ENCODE results near the gene MDH1.

MDH1 gene

DNA sequence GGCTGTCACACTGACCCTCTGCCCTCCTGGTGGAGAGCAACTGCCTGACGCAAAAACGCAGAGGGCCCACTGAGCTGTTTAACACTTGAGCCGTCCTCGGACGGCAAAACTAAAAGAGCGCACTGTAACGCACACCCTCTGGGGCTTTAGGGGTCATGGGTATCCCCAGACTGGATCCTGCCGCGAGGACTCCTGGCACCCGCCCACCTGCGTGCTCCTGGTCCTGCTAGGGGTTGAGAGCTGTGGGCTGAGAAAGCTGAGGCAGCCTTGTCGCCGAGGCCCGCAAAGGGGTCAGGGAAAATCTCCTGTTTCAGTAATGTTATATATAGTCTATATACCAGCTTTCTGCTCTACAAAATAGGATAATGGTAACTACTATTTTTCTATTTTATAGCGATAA lies 39.1 kb downstream of the MDH1 start:
- Histone ChIP-seq H3K36me3 (ENCODE audit: insufficient read depth, low read length) (no peaks in the 10 kb centered on the region), H3K27me3 (ENCODE audit: insufficient read depth, low read length) (no peaks in the 10 kb centered on the region), H3K4me3 (ENCODE audit: low read length) (no peak overlapping the region), H3K4me1 (ENCODE audit: insufficient read depth, low read length) (peaks cover 24% of the 10 kb centered on the region), H3K9me3 (ENCODE audit: low read length) (peaks cover 9% of the 10 kb centered on the region), H2AFZ (ENCODE audit: low read depth, low read length) (no peak overlapping the region)

DNA sequence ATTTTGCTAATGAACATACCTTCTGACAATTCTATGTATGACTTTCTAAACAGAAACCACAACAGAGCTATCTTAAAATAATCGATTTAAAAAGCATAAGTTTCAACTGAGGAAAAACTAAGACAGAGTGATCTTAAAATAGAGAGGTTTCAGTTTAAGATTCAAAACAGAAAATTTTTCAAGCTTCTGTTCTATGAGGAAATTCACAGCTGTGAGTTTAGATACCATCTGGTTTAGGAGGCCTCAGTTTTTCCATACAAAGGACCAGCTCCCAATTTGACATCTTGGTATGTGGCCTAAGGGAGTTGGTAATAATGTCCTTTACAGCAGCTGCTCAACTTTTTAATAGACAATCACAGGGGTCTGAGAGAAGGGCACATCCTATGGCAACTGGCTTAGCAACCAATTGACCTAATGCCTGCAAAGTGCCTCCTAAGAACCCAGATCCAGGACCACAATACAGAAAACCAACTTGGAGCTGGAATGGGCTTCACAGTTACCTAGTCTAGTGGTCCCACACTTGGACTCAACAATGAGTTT lies 39.7 kb downstream of the MDH1 start:
- peaks cover 9% of the 10 kb centered on the region for H3K9me3 ChIP-seq (ENCODE audit: low read length)
- H3K36me3 ChIP-seq (ENCODE audit: insufficient read depth, low read length): no peaks in the 10 kb centered on the region
- H3K4me1 ChIP-seq (ENCODE audit: insufficient read depth, low read length): peaks cover 24% of the 10 kb centered on the region
- no peak overlapping the region for H3K4me3 ChIP-seq (ENCODE audit: low read length)
- H2AFZ ChIP-seq (ENCODE audit: low read depth, low read length): peak overlapping the region; percentile 15
- no peaks in the 10 kb centered on the region for H3K27me3 ChIP-seq (ENCODE audit: insufficient read depth, low read length)

DNA sequence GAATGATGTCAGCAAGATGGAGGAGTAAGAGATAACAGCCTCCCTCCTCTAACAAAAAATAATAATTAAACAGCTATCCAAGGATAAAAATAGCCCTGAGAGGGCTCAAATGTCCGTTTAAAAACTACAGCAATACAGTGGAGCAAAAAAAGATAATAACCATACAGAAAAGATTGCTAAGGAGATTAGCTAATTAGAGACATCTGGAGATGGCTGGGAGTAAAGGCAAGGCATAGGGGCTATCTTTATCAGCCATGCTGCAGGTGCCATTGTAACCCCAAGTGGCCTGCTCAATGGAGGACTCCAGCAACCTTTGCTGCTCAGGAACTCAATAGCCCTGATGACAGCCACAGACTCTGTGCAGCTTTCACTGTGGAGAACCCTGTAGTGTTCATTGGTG lies 42.7 kb downstream of the MDH1 start:
- peaks cover 24% of the 10 kb centered on the region for H3K4me1 ChIP-seq (ENCODE audit: insufficient read depth, low read length)
- H3K27me3 ChIP-seq (ENCODE audit: insufficient read depth, low read length): no peaks in the 10 kb centered on the region
- H3K36me3 ChIP-seq (ENCODE audit: insufficient read depth, low read length): no peaks in the 10 kb centered on the region
- no peak overlapping the region for H3K4me3 ChIP-seq (ENCODE audit: low read length)
- H2AFZ ChIP-seq (ENCODE audit: low read depth, low read length): no peak overlapping the region
- H3K9me3 ChIP-seq (ENCODE audit: low read length): peaks cover 14% of the 10 kb centered on the region

DNA sequence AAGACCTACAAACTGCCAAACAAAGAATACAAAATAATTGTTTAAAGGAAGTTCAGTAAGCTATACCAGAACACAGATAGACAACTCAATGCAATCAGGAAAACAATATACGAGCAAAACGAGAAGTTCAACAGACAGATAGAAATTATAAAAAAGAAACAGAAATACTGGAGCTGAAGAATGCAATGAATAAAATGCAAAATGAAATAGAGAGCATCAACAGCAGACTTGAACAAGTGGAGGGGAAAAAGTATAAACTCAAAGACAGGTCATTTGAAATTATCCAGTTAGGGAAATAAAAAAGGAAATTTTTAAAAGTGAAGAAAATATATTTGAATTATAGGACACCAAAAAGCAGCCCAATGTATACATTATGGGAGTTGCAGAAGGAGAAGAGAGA lies 43.6 kb downstream of the MDH1 start:
- H3K4me1 ChIP-seq (ENCODE audit: insufficient read depth, low read length): peaks cover 22% of the 10 kb centered on the region
- H2AFZ ChIP-seq (ENCODE audit: low read depth, low read length): no peak overlapping the region
- H3K36me3 ChIP-seq (ENCODE audit: insufficient read depth, low read length): no peaks in the 10 kb centered on the region
- H3K9me3 ChIP-seq (ENCODE audit: low read length): peaks cover 15% of the 10 kb centered on the region
- no peak overlapping the region for H3K4me3 ChIP-seq (ENCODE audit: low read length)
- no peaks in the 10 kb centered on the region for H3K27me3 ChIP-seq (ENCODE audit: insufficient read depth, low read length)

DNA sequence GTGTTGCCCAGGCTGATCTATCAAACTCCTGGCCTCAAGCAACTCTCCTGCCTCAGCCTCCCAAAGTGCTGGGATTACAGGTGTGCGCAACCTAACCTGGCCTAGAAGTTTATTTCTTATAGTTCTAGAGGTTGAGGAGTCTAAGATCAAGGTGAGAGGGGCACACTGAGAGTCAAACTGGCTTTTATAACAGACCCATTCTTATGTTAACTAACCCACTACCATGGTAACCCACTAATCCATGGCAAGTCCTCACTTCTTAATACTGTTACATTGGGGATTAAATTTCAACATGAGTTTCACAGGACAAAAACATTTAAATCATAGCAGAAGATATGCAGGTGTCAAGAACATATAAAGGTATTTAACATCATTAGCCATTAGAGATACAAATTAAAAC lies 50.6 kb downstream of the MDH1 start:
- Histone ChIP-seq H3K36me3 (ENCODE audit: insufficient read depth, low read length) (no peaks in the 10 kb centered on the region), H2AFZ (ENCODE audit: low read depth, low read length) (no peak overlapping the region), H3K4me3 (ENCODE audit: low read length) (no peak overlapping the region), H3K27me3 (ENCODE audit: insufficient read depth, low read length) (no peaks in the 10 kb centered on the region), H3K4me1 (ENCODE audit: insufficient read depth, low read length) (peaks cover 4% of the 10 kb centered on the region), H3K9me3 (ENCODE audit: low read length) (peaks cover 4% of the 10 kb centered on the region)

DNA sequence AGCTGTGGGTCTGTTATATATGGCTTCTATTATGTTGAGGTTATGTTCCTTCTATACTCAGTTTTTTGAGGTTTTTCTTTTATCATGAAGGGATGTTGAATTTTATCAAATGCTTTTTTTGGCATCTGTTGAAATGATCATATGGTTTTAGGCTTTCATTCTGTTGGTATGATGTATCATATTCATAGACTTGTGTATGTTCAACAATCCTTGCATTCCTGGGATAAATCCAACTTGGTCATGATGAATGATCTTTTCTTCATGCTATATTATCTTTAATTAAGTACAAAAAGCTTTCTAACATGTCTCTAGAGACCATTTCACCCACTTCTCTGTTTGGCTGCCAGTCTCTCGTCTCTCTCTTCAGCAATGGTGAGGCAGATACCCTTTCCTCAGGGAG lies 54.2 kb downstream of the MDH1 start:
- Histone ChIP-seq H3K9me3 (ENCODE audit: low read length) (no peaks in the 10 kb centered on the region), H3K4me3 (ENCODE audit: low read length) (no peak overlapping the region), H3K36me3 (ENCODE audit: insufficient read depth, low read length) (no peaks in the 10 kb centered on the region), H3K27me3 (ENCODE audit: insufficient read depth, low read length) (no peaks in the 10 kb centered on the region), H3K4me1 (ENCODE audit: insufficient read depth, low read length) (peaks cover 4% of the 10 kb centered on the region), H2AFZ (ENCODE audit: low read depth, low read length) (no peak overlapping the region)

DNA sequence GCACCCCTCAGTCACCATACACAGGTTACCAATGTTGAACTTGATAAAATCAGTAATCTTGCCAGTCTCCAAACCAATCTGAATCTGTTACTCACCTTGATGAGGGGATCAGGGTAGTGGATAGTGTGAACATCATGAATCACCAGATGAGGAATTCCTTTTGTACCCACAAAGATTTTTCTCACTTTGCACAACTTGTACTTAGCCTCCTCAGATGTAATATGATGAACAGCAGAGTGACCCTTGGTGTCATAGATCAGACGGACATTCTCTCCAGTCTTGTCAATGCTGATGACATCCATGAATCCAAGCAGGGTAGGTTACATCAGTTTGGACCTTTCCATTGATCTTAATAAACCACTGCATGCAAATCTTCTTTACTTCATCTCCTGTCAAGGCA lies 54.7 kb downstream of the MDH1 start:
- Histone ChIP-seq H3K4me3 (ENCODE audit: low read length) (no peak overlapping the region), H3K27me3 (ENCODE audit: insufficient read depth, low read length) (no peaks in the 10 kb centered on the region), H3K36me3 (ENCODE audit: insufficient read depth, low read length) (no peaks in the 10 kb centered on the region), H2AFZ (ENCODE audit: low read depth, low read length) (no peak overlapping the region), H3K4me1 (ENCODE audit: insufficient read depth, low read length) (peaks cover 4% of the 10 kb centered on the region), H3K9me3 (ENCODE audit: low read length) (no peaks in the 10 kb centered on the region)

DNA sequence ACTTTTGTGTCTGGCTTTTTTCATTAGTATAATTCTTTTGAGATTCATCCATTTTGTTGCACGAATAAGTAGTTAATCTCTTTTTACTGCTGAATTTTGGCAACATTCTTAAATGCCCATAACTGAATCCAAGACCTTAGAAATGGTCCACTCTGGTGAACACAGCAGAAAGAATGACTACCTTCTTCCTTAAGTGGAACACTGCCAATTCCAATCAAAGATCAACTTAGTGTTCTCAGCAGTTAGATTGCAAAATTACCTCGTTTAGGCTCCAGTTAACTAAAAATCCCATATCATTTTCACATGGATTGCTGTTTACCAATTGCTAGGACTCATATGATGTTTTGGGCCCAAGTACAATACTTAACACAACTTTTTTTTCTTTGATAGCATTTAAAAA lies 59.9 kb downstream of the MDH1 start:
- Histone ChIP-seq H3K9me3 (ENCODE audit: low read length) (no peaks in the 10 kb centered on the region), H3K36me3 (ENCODE audit: insufficient read depth, low read length) (no peaks in the 10 kb centered on the region), H2AFZ (ENCODE audit: low read depth, low read length) (no peak overlapping the region), H3K4me3 (ENCODE audit: low read length) (no peak overlapping the region), H3K4me1 (ENCODE audit: insufficient read depth, low read length) (no peaks in the 10 kb centered on the region), H3K27me3 (ENCODE audit: insufficient read depth, low read length) (no peaks in the 10 kb centered on the region)

DNA sequence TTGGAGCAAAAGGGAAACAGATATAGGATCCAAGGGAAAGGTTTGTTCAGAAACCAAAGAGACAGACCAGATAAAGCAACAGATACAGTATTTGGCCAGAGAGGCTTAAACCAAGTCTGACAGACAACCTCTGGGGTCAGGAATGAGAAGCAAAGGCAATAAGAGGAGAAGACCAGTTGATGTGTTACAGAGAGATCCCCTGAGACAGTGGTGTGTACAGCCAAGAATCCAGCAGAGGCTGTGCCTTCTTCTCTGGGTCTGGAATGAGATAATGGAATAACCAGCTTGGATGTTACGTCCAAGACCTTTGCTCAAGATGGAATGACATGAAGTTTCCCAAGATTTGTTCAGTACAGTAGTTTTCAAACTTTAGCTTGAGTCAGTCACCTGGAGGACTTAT lies 61.1 kb downstream of the MDH1 start:
- H3K9me3 ChIP-seq (ENCODE audit: low read length): peaks cover 2% of the 10 kb centered on the region
- H3K27me3 ChIP-seq (ENCODE audit: insufficient read depth, low read length): no peaks in the 10 kb centered on the region
- no peaks in the 10 kb centered on the region for H3K4me1 ChIP-seq (ENCODE audit: insufficient read depth, low read length)
- H3K36me3 ChIP-seq (ENCODE audit: insufficient read depth, low read length): no peaks in the 10 kb centered on the region
- H3K4me3 ChIP-seq (ENCODE audit: low read length): no peak overlapping the region
- H2AFZ ChIP-seq (ENCODE audit: low read depth, low read length): no peak overlapping the region

DNA sequence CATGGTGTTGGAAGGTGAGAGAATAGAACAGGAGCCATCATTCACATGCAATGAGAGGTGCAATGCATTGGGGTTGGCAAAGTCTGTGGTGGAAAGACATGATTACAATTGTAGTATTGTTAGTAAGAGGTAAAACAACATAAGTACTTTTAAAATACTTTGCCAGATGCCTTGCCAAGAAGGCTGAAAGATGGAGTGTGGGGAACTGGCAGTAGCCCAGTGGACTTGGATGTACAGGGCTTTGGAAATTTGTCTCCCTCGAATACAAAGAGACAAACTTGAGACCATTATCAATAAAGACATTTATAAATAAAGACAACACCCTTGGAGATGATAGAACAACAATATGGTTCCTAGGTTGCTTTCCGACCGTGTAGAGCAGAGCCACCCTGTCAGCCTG lies 62.0 kb downstream of the MDH1 start:
- H3K36me3 ChIP-seq (ENCODE audit: insufficient read depth, low read length): no peaks in the 10 kb centered on the region
- no peak overlapping the region for H2AFZ ChIP-seq (ENCODE audit: low read depth, low read length)
- H3K4me1 ChIP-seq (ENCODE audit: insufficient read depth, low read length): no peaks in the 10 kb centered on the region
- H3K4me3 ChIP-seq (ENCODE audit: low read length): no peak overlapping the region
- peaks cover 2% of the 10 kb centered on the region for H3K9me3 ChIP-seq (ENCODE audit: low read length)
- H3K27me3 ChIP-seq (ENCODE audit: insufficient read depth, low read length): no peaks in the 10 kb centered on the region

DNA sequence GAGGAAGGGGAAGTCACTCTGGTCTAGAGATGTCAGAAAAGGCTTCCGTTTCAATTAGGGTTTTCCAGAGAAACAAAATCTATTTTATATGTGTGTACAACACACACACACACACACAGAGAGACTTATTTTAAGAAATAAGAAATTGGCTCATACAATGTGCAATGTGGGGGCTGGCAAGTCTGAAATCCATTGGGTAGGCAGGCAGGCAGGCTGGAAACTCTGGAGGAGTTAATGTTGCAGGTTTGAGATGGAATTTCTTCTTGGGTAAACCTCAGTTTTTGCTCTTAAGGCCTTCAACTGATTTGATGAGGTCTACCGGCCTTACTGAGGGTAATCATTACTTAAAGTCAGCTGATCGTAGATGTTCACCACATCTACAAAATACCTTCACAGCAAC lies 62.6 kb downstream of the MDH1 start:
- Histone ChIP-seq H3K27me3 (ENCODE audit: insufficient read depth, low read length) (no peaks in the 10 kb centered on the region), H3K9me3 (ENCODE audit: low read length) (peaks cover 2% of the 10 kb centered on the region), H3K4me1 (ENCODE audit: insufficient read depth, low read length) (no peaks in the 10 kb centered on the region), H2AFZ (ENCODE audit: low read depth, low read length) (no peak overlapping the region), H3K4me3 (ENCODE audit: low read length) (no peak overlapping the region), H3K36me3 (ENCODE audit: insufficient read depth, low read length) (no peaks in the 10 kb centered on the region)

DNA sequence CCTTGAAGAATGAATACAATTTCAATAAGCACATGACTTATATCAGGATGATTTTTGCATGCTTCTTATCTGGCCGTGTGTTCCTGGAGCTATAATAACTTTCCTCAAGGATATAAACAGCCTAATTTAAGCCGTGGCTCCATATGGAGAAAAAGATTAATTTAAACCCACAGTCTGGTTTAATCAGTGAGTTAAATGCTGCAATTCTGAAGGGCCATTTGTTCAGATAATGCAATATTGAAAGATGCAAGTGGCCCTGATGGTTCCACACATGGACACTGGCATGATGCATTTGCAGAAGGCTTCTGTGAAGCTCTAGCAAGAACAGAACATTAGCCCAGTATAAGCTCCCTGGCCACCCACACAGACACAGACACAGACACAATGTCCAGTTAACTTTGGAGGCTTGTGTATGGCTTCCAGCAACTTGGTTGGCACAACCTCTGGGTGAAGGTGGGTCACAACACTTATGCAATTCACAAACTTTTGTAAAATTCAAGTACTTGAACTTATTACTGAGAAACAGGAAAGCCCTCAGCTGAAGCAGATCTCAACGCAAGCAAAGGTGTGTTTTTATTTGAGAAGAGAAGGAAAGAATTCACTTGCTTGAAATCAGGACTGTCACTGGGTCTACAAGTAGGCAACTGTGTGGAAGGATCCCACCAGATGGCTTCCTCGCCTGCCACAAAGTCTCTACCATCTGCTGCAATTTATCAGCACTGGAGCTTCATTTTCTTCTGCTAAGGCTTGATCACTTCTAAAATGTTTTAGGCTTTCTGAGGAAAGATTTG lies 63.3 kb downstream of the MDH1 start:
- Histone ChIP-seq H3K9me3 (ENCODE audit: low read length) (peaks cover 2% of the 10 kb centered on the region), H3K27me3 (ENCODE audit: insufficient read depth, low read length) (no peaks in the 10 kb centered on the region), H3K4me3 (ENCODE audit: low read length) (no peak overlapping the region), H2AFZ (ENCODE audit: low read depth, low read length) (no peak overlapping the region), H3K4me1 (ENCODE audit: insufficient read depth, low read length) (no peaks in the 10 kb centered on the region), H3K36me3 (ENCODE audit: insufficient read depth, low read length) (no peaks in the 10 kb centered on the region)

DNA sequence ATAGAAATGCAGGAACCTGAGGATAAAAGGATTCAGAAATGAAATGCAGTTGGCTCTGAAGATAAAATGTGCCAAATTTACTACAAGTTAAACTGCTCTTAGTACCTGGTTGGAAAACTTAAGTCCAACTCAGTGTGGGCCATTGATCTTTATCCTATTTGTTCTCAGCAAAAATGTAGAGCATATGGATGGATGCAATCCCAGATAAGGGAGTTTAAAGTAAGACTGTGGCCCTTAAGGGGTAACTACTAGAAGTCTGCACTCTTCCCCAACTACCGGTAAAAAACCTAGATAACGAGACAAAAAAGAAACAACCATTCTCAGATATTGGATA lies 63.9 kb downstream of the MDH1 start:
- no peaks in the 10 kb centered on the region for H3K27me3 ChIP-seq (ENCODE audit: insufficient read depth, low read length)
- no peak overlapping the region for H3K4me3 ChIP-seq (ENCODE audit: low read length)
- no peak overlapping the region for H2AFZ ChIP-seq (ENCODE audit: low read depth, low read length)
- no peaks in the 10 kb centered on the region for H3K4me1 ChIP-seq (ENCODE audit: insufficient read depth, low read length)
- H3K36me3 ChIP-seq (ENCODE audit: insufficient read depth, low read length): no peaks in the 10 kb centered on the region
- H3K9me3 ChIP-seq (ENCODE audit: low read length): peaks cover 4% of the 10 kb centered on the region

DNA sequence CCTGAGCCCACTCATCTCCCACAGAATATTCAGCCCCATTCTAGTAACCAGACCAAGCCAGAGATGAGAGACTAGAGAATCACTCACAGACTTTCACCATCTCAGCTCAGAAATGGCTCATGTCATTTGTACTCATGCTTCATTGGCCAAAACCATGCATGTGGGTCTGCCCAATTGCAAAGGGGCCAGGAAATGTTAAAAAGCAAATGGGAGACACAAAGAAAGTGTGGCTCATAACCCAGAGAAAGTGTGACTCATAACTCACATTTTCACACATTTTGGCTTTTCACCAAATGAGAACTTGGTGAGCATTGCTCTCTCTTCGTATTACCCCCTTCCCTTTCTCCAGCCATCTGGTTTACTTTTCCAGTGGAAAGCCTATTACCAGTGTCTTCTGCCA lies 66.2 kb downstream of the MDH1 start:
- H3K4me1 ChIP-seq (ENCODE audit: insufficient read depth, low read length): no peaks in the 10 kb centered on the region
- H3K36me3 ChIP-seq (ENCODE audit: insufficient read depth, low read length): no peaks in the 10 kb centered on the region
- no peaks in the 10 kb centered on the region for H3K27me3 ChIP-seq (ENCODE audit: insufficient read depth, low read length)
- peaks cover 5% of the 10 kb centered on the region for H3K9me3 ChIP-seq (ENCODE audit: low read length)
- no peak overlapping the region for H2AFZ ChIP-seq (ENCODE audit: low read depth, low read length)
- no peak overlapping the region for H3K4me3 ChIP-seq (ENCODE audit: low read length)

All from neuron (in vitro differentiated cells).